GM20431 (cell line): ENCODE measurements around the gene PLA2G4F.

Experiments used
- in situ Hi-C: fragments of 300-500 bp; cut with MseI, MboI; formaldehyde crosslinking; loops from one replicate; pipeline ENCODE4 v1.15.0; 2020; ENCODE audit warnings: low sequenced_read_pairs; ENCODE audit not compliant: unreplicated experiment

The PLA2G4F gene

GRCh38 chr15:42156243-42156922 is at the start of gene PLA2G4F:
TSS of gene PLA2G4F (minus strand) at chr15:42156636. CDS start at chr15:42156549, 87 bp downstream.
- in situ Hi-C loops: no loop called here

- in situ Hi-C loops: no loop called here
Observed at GRCh38 chr15:42203891-42204290, 47.5 kb upstream of the PLA2G4F start.

GRCh38 chr15:42202653-42203052 is 46.2 kb upstream of the PLA2G4F start:
- in situ Hi-C loops: no loop called here

- in situ Hi-C loops: no loop called here
Observed at GRCh38 chr15:42201801-42202200, 45.4 kb upstream of the PLA2G4F start.

- in situ Hi-C loops: no loop called here
Observed at GRCh38 chr15:42199126-42199525, 42.7 kb upstream of the PLA2G4F start.

- in situ Hi-C loops: no loop called here
Observed at GRCh38 chr15:42198516-42198915, 42.1 kb upstream of the PLA2G4F start.

- in situ Hi-C loops: no loop called here
Observed at GRCh38 chr15:42194513-42194912, 38.1 kb upstream of the PLA2G4F start.

GRCh38 chr15:42193383-42193782 is 36.9 kb upstream of the PLA2G4F start:
- in situ Hi-C loops: no loop called here

GRCh38 chr15:42191610-42192346 is 35.3 kb upstream of the PLA2G4F start:
- in situ Hi-C loops: no loop called here

GRCh38 chr15:42190370-42190769 is 33.9 kb upstream of the PLA2G4F start:
- in situ Hi-C loops: no loop called here

GRCh38 chr15:42185801-42186200 is 29.4 kb upstream of the PLA2G4F start:
- in situ Hi-C loops: no loop called here

- in situ Hi-C loops: no loop called here
Observed at GRCh38 chr15:42184736-42185135, 28.3 kb upstream of the PLA2G4F start.

GRCh38 chr15:42184296-42184695 is 27.9 kb upstream of the PLA2G4F start:
- in situ Hi-C loops: no loop called here

- in situ Hi-C loops: no loop called here
Observed at GRCh38 chr15:42182961-42183360, 26.5 kb upstream of the PLA2G4F start.

- in situ Hi-C loops: no loop called here
Observed at GRCh38 chr15:42182328-42182886, 26.0 kb upstream of the PLA2G4F start.

- in situ Hi-C loops: no loop called here
Observed at GRCh38 chr15:42178056-42178455, 21.6 kb upstream of the PLA2G4F start.

- in situ Hi-C loops: no loop called here
Observed at GRCh38 chr15:42175671-42176070, 19.2 kb upstream of the PLA2G4F start.

GRCh38 chr15:42172475-42172874 is 16.0 kb upstream of the PLA2G4F start:
- in situ Hi-C loops: no loop called here

GRCh38 chr15:42171795-42172194 is 15.4 kb upstream of the PLA2G4F start:
- in situ Hi-C loops: no loop called here

- in situ Hi-C loops: no loop called here
Observed at GRCh38 chr15:42171122-42171521, 14.7 kb upstream of the PLA2G4F start.

GRCh38 chr15:42166225-42166940 is 9.9 kb upstream of the PLA2G4F start:
- in situ Hi-C loops: no loop called here
